K562 (cell line): ENCODE measurements around the gene SCYL1. TPM values are rescaled to one million over a fixed set of nuclear protein-coding genes. Genes with fewer than 3 reads are reported as not detected.

Experiments used
- ELF2 ChIP-seq: fragments of 250-450 bp; sonication (Bioruptor Pico); IDR thresholded peaks from 2 replicates; pipeline ENCODE4 v1.5.0; 2021; ENCODE audit warnings: mild to moderate bottlenecking
- FOS ChIP-seq: IDR thresholded peaks from 3 replicates; pipeline ENCODE4 v1.6.1; 2011; ENCODE audit not compliant: insufficient read length; ENCODE audit errors: extremely low read depth
- HDAC1 ChIP-seq, 2 experiments: fragments of 450-650 bp; IDR thresholded peaks; 2 replicates each; pipeline ENCODE4 v1.6.1; 2016 to 2017; ENCODE audit warnings: inconsistent platforms in 1 of 2, mild to moderate bottlenecking in 1 of 2, moderate library complexity in 1 of 2
- ILF3 ChIP-seq: fragments of 450-650 bp; IDR thresholded peaks from 2 replicates; pipeline ENCODE4 v1.6.1; 2018; ENCODE audit warnings: antibody characterized with exemption, mild to moderate bottlenecking, moderate library complexity, borderline replicate concordance
- KDM2B ChIP-seq: fragments of 250-450 bp; sonication (Bioruptor Pico); IDR thresholded peaks from 2 replicates; pipeline ENCODE4 v1.8.0; 2021; ENCODE audit warnings: mild to moderate bottlenecking, moderate library complexity
- NBN ChIP-seq: fragments of 450-650 bp; IDR thresholded peaks from 2 replicates; pipeline ENCODE4 v1.6.1; 2016; ENCODE audit warnings: low read depth, mild to moderate bottlenecking
- OTX1 ChIP-seq: fragments of 450-650 bp; formaldehyde crosslinking; IDR thresholded peaks from 2 replicates; pipeline ENCODE4 v1.4.0; 2022; ENCODE audit warnings: mild to moderate bottlenecking
- POLR3G ChIP-seq: IDR thresholded peaks from 2 replicates; pipeline ENCODE4 v1.6.1; 2011; ENCODE audit not compliant: insufficient read length, insufficient replicate concordance; ENCODE audit errors: extremely low read depth
- RBFOX2 ChIP-seq: fragments of 200-400 bp; formaldehyde crosslinking; IDR thresholded peaks from 2 replicates; pipeline ENCODE4 v1.6.1; 2017; ENCODE audit warnings: low read depth, mild to moderate bottlenecking, low read length, moderate library complexity
- SREBF1 ChIP-seq: fragments of 150-350 bp; IDR thresholded peaks from 2 replicates; pipeline ENCODE4 v1.6.1; 2014; ENCODE audit warnings: antibody characterized with exemption, low read depth, low read length, borderline replicate concordance
- ZC3H4 ChIP-seq: sonication (generic); formaldehyde crosslinking; IDR thresholded peaks from 2 replicates; pipeline ENCODE4 v1.9.0; 2021; ENCODE audit warnings: missing genetic modification reagents, borderline replicate concordance
- ZFPM2 ChIP-seq: fragments of 250-450 bp; sonication (Bioruptor Pico); IDR thresholded peaks from 2 replicates; pipeline ENCODE4 v1.5.1; 2022; ENCODE audit warnings: mild to moderate bottlenecking
- ZNF146 ChIP-seq: IDR thresholded peaks from one replicate; pipeline ENCODE4 v1.6.1; 2018; ENCODE audit warnings: missing compliant biosample characterization; ENCODE audit not compliant: unreplicated experiment
- ZNF232 ChIP-seq: sonication (generic); formaldehyde crosslinking; IDR thresholded peaks from 2 replicates; pipeline ENCODE4 v1.8.0; 2022; ENCODE audit warnings: mild to moderate bottlenecking, missing genetic modification reagents
- ZNF311 ChIP-seq: fragments of 250-450 bp; sonication (Bioruptor Pico); IDR thresholded peaks from 2 replicates; pipeline ENCODE4 v1.4.0; 2020; ENCODE audit warnings: mild to moderate bottlenecking, moderate library complexity
- ZNF584 ChIP-seq: fragments of 200-800 bp; sonication (Bioruptor generic); IDR thresholded peaks from 2 replicates; pipeline ENCODE4 v1.6.1; 2016; ENCODE audit warnings: low read depth, mild to moderate bottlenecking, missing genetic modification characterization, missing compliant biosample characterization
- ZNF830 ChIP-seq: fragments of 250-450 bp; sonication (Bioruptor Pico); IDR thresholded peaks from 2 replicates; pipeline ENCODE4 v1.5.0; 2021; ENCODE audit warnings: mild to moderate bottlenecking
- polyA plus RNA-seq, 8 experiments: library from polyadenylated mRNA; depleted of rRNA in 4 of 8; stranded (reverse) in 5 of 8; unstranded in 3 of 8; fragments of >200 nt; fragmentation: Nextera tagmentation in 2 of 8; fragmentation: Illumina TruSeq in 1 of 8; extraction: Ambion mirVana in 2 of 8; extraction: Trizol in 1 of 8; gene quantifications; 2 replicates each; pipeline versions ENCODE4 v1.2.1 to v1.2.3, GENCODE V29; 2011 to 2014; ENCODE audit warnings: inconsistent platforms in 1 of 8, missing spikeins in 1 of 8
- total RNA-seq, 7 experiments: library from RNA; depleted of rRNA in 6 of 7; stranded (reverse); fragments of >200 nt in 6 of 7; fragmentation: Illumina TruSeq in 2 of 7; extraction: Trizol in 2 of 7; gene quantifications; 2 replicates each; pipeline versions ENCODE4 v1.2.1 to v1.2.3, GENCODE V29; 2011 to 2021; ENCODE audit warnings: low replicate concordance in 1 of 7
- TF ChIP-seq, protein P1 (sequence below): IDR thresholded peaks from 2 replicates; pipeline ENCODE4 v1.6.1; 2016; ENCODE audit warnings: missing genetic modification characterization, missing compliant biosample characterization
- TF ChIP-seq, protein P2 (sequence below): fragments of 450-650 bp; formaldehyde crosslinking; IDR thresholded peaks from 2 replicates; pipeline ENCODE4 v1.4.0; 2020; ENCODE audit warnings: mild to moderate bottlenecking, moderate library complexity
- TF ChIP-seq, protein P3 (sequence below): fragments of 450-650 bp; formaldehyde crosslinking; IDR thresholded peaks from 2 replicates; pipeline ENCODE4 v1.4.0; 2022; ENCODE audit warnings: missing genetic modification characterization
- TF ChIP-seq, protein P4 (sequence below): fragments of 450-650 bp; IDR thresholded peaks from 2 replicates; pipeline ENCODE4 v1.6.1; 2017; ENCODE audit warnings: antibody characterized with exemption
- TF ChIP-seq, protein P5 (sequence below): sonication (generic); formaldehyde crosslinking; IDR thresholded peaks from 2 replicates; pipeline ENCODE4 v1.9.0; 2022; ENCODE audit warnings: mild to moderate bottlenecking, missing genetic modification reagents

The SCYL1 gene
- total and polyA plus RNA-seq, 9 of the 15 experiments (the other 6 are each of a cell fraction or from before 2014, with no cell fraction given), result 1.9 to 145 (median 57.6) TPM

DNA sequence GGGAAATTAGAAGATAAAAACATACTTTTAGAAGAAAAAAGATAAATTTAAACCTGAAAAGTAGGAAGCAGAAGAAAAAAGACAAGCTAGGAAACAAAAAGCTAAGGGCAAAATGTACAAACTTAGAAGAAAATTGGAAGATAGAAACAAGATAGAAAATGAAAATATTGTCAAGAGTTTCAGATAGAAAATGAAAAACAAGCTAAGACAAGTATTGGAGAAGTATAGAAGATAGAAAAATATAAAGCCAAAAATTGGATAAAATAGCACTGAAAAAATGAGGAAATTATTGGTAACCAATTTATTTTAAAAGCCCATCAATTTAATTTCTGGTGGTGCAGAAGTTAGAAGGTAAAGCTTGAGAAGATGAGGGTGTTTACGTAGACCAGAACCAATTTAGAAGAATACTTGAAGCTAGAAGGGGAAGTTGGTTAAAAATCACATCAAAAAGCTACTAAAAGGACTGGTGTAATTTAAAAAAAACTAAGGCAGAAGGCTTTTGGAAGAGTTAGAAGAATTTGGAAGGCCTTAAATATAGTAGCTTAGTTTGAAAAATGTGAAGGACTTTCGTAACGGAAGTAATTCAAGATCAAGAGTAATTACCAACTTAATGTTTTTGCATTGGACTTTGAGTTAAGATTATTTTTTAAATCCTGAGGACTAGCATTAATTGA is 25.0 kb upstream of the SCYL1 start (continued):
- TF ChIP-seq, protein P1, sequence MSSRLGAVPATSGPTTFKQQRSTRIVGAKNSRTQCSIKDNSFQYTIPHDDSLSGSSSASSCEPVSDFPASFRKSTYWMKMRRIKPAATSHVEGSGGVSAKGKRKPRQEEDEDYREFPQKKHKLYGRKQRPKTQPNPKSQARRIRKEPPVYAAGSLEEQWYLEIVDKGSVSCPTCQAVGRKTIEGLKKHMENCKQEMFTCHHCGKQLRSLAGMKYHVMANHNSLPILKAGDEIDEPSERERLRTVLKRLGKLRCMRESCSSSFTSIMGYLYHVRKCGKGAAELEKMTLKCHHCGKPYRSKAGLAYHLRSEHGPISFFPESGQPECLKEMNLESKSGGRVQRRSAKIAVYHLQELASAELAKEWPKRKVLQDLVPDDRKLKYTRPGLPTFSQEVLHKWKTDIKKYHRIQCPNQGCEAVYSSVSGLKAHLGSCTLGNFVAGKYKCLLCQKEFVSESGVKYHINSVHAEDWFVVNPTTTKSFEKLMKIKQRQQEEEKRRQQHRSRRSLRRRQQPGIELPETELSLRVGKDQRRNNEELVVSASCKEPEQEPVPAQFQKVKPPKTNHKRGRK (tag), result peak; percentile 85
- no peak for TF ChIP-seq ZNF584 (CRISPR knock-in tag)
- TF ChIP-seq, protein P2, sequence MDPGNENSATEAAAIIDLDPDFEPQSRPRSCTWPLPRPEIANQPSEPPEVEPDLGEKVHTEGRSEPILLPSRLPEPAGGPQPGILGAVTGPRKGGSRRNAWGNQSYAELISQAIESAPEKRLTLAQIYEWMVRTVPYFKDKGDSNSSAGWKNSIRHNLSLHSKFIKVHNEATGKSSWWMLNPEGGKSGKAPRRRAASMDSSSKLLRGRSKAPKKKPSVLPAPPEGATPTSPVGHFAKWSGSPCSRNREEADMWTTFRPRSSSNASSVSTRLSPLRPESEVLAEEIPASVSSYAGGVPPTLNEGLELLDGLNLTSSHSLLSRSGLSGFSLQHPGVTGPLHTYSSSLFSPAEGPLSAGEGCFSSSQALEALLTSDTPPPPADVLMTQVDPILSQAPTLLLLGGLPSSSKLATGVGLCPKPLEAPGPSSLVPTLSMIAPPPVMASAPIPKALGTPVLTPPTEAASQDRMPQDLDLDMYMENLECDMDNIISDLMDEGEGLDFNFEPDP (CRISPR knock-in tag), result peak; percentile 15; the same call in 1 of the 2 replicates
- TF ChIP-seq HDAC1 (IDR thresholded peaks at IDR 0.05), result no peak
- TF ChIP-seq, protein P3, sequence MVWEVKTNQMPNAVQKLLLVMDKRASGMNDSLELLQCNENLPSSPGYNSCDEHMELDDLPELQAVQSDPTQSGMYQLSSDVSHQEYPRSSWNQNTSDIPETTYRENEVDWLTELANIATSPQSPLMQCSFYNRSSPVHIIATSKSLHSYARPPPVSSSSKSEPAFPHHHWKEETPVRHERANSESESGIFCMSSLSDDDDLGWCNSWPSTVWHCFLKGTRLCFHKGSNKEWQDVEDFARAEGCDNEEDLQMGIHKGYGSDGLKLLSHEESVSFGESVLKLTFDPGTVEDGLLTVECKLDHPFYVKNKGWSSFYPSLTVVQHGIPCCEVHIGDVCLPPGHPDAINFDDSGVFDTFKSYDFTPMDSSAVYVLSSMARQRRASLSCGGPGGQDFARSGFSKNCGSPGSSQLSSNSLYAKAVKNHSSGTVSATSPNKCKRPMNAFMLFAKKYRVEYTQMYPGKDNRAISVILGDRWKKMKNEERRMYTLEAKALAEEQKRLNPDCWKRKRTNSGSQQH (CRISPR knock-in tag), result peak; percentile 82
- peak; percentile 29; the same call in 1 of the 2 replicates for TF ChIP-seq NBN
- no peak for TF ChIP-seq KDM2B (CRISPR knock-in tag)
- no peak for TF ChIP-seq ZNF232
- TF ChIP-seq ZNF311 (CRISPR knock-in tag), result no peak
- TF ChIP-seq ELF2 (CRISPR knock-in tag), result no peak
- peak; percentile 85 for TF ChIP-seq RBFOX2
- no peak for TF ChIP-seq ZC3H4 (CRISPR knock-in tag)
- no peak for TF ChIP-seq SREBF1
- no peak for TF ChIP-seq OTX1 (CRISPR knock-in tag)
- no peak for TF ChIP-seq POLR3G
- TF ChIP-seq, protein P4, sequence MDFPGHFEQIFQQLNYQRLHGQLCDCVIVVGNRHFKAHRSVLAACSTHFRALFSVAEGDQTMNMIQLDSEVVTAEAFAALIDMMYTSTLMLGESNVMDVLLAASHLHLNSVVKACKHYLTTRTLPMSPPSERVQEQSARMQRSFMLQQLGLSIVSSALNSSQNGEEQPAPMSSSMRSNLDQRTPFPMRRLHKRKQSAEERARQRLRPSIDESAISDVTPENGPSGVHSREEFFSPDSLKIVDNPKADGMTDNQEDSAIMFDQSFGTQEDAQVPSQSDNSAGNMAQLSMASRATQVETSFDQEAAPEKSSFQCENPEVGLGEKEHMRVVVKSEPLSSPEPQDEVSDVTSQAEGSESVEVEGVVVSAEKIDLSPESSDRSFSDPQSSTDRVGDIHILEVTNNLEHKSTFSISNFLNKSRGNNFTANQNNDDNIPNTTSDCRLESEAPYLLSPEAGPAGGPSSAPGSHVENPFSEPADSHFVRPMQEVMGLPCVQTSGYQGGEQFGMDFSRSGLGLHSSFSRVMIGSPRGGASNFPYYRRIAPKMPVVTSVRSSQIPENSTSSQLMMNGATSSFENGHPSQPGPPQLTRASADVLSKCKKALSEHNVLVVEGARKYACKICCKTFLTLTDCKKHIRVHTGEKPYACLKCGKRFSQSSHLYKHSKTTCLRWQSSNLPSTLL, result peak; percentile 64; the same call in 1 of the 2 replicates
- TF ChIP-seq, protein P5, sequence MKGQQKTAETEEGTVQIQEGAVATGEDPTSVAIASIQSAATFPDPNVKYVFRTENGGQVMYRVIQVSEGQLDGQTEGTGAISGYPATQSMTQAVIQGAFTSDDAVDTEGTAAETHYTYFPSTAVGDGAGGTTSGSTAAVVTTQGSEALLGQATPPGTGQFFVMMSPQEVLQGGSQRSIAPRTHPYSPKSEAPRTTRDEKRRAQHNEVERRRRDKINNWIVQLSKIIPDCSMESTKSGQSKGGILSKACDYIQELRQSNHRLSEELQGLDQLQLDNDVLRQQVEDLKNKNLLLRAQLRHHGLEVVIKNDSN (CRISPR knock-in tag), result no peak
- TF ChIP-seq ZNF146 (CRISPR knock-in tag), result no peak
- peak; percentile 6; the same call in 1 of the 2 replicates for TF ChIP-seq ZFPM2 (CRISPR knock-in tag)
- no peak for TF ChIP-seq FOS
- TF ChIP-seq ZNF830 (CRISPR knock-in tag), result no peak
- TF ChIP-seq ILF3, result peak; percentile 74
